ENCODE results near the gene UROD.

- TF ChIP-seq EP300 (IDR thresholded peaks at IDR 0.05) (no peak), POLR2A (IDR thresholded peaks at IDR 0.05; ENCODE audit: low read depth) (no peak), CTCF (IDR thresholded peaks at IDR 0.05) (no peak), POLR2AphosphoS5 (IDR thresholded peaks at IDR 0.05) (no peak)
Observed at GRCh38 chr1:45038240-45038639, 26.2 kb downstream of the UROD start.

Measured in esophagus muscularis mucosa (tissue), 4 donors.